ENCODE results near the gene SPATC1L. TPM values are rescaled to one million over a fixed set of nuclear protein-coding genes. Genes with fewer than 3 reads are reported as not detected.
"Not testable (repeated sequence)": the region's sequence is repeated elsewhere in the genome, so short reads cannot be mapped to it uniquely, and the experiment has no call there.

The SPATC1L gene
- total RNA-seq, 2 experiments from 2014 or later: 4.2 to 4.8 TPM

GRCh38 chr21:46189213-46189958 lies 5.1 kb upstream of the SPATC1L start:
- DNase-seq (peak; percentile 35), ATAC-seq (no peak)
- CTCF ChIA-PET: interaction anchor here (1.0 kb wide), 1 partner anchor 46 kb away, joined by 3 read pairs; no protein-coding TSS in a partner anchor
- Mint-ChIP-seq H3K27ac (no peak overlapping the region), H3K9me3 (ENCODE audit: low read depth) (no peaks in the 10 kb centered on the region), H3K4me3 (no peak overlapping the region), H3K27me3 (no peaks in the 10 kb centered on the region), H3K4me1 (peaks cover 16% of the 10 kb centered on the region), H3K36me3 (peaks cover 15% of the 10 kb centered on the region)

GRCh38 chr21:46188226-46189212 lies 4.3 kb upstream of the SPATC1L start:
- Mint-ChIP-seq H3K9me3 (ENCODE audit: low read depth) (no peaks in the 10 kb centered on the region), H3K27me3 (no peaks in the 10 kb centered on the region), H3K4me3 (no peak overlapping the region), H3K27ac (no peak overlapping the region), H3K36me3 (peaks cover 6% of the 10 kb centered on the region), H3K4me1 (peaks cover 16% of the 10 kb centered on the region)
- CTCF ChIA-PET: interaction anchor here (1.0 kb wide), 1 partner anchor 45 kb away, joined by 3 read pairs; no protein-coding TSS in a partner anchor
- DNase-seq (peak; percentile 40), ATAC-seq (no peak)

- peaks cover 16% of the 10 kb centered on the region for H3K4me1 Mint-ChIP-seq
- no peak for DNase-seq
- H3K27me3 Mint-ChIP-seq: no peaks in the 10 kb centered on the region
- H3K9me3 Mint-ChIP-seq (ENCODE audit: low read depth): no peaks in the 10 kb centered on the region
- H3K4me3 Mint-ChIP-seq: no peak overlapping the region
- peaks cover under 1% of the 10 kb centered on the region for H3K36me3 Mint-ChIP-seq
- H3K27ac Mint-ChIP-seq: no peak overlapping the region
- CTCF ChIA-PET: no interaction called here
- no peak for ATAC-seq
These were observed 3.6 kb upstream of the SPATC1L start for GRCh38 chr21:46187814-46188213.

- peaks cover 16% of the 10 kb centered on the region for H3K4me1 Mint-ChIP-seq
- ATAC-seq (no peak), DNase-seq (no peak)
- H3K4me3 Mint-ChIP-seq: no peak overlapping the region
- CTCF ChIA-PET: no interaction called here
- H3K36me3 Mint-ChIP-seq: no peaks in the 10 kb centered on the region
- H3K27ac Mint-ChIP-seq: no peak overlapping the region
- H3K27me3 Mint-ChIP-seq: no peaks in the 10 kb centered on the region
- no peaks in the 10 kb centered on the region for H3K9me3 Mint-ChIP-seq (ENCODE audit: low read depth)
These were observed 3.0 kb upstream of the SPATC1L start for GRCh38 chr21:46187261-46187660.

GRCh38 chr21:46185716-46186115 lies 1.5 kb upstream of the SPATC1L start:
- peak overlapping the region; percentile 76 for H3K4me3 Mint-ChIP-seq
- peaks cover 16% of the 10 kb centered on the region for H3K4me1 Mint-ChIP-seq
- no peaks in the 10 kb centered on the region for H3K27me3 Mint-ChIP-seq
- H3K36me3 Mint-ChIP-seq: no peaks in the 10 kb centered on the region
- no peak overlapping the region for H3K27ac Mint-ChIP-seq
- ATAC-seq: no peak
- H3K9me3 Mint-ChIP-seq (ENCODE audit: low read depth): no peaks in the 10 kb centered on the region
- no peak for DNase-seq
- CTCF ChIA-PET: interaction anchor here (1.0 to 1.4 kb wide), 2 partner anchors 32 to 42 kb away, joined by 3 to 4 read pairs; no protein-coding TSS in a partner anchor

- ATAC-seq (peak; percentile 78), DNase-seq (peak; percentile 88)
- H3K4me1 Mint-ChIP-seq: peaks cover 16% of the 10 kb centered on the region
- peak overlapping the region; percentile 83 for H3K27ac Mint-ChIP-seq
- no peaks in the 10 kb centered on the region for H3K27me3 Mint-ChIP-seq
- H3K9me3 Mint-ChIP-seq (ENCODE audit: low read depth): no peaks in the 10 kb centered on the region
- peak overlapping the region; percentile 76 for H3K4me3 Mint-ChIP-seq
- CTCF ChIA-PET: interaction anchor here (1.0 to 1.4 kb wide), 2 partner anchors 32 to 41 kb away, joined by 3 to 4 read pairs; no protein-coding TSS in a partner anchor
- no peaks in the 10 kb centered on the region for H3K36me3 Mint-ChIP-seq
These were observed 631 bp upstream of the SPATC1L start for GRCh38 chr21:46184625-46185555.

GRCh38 chr21:46183337-46183909 lies 836 bp downstream of the SPATC1L start:
- CTCF ChIA-PET: interaction anchor here (1.1 kb wide), 1 partner anchor 47 kb away, joined by 3 read pairs; no protein-coding TSS in a partner anchor
- H3K9me3 Mint-ChIP-seq (ENCODE audit: low read depth); H3K27ac Mint-ChIP-seq; ATAC-seq; DNase-seq; H3K27me3 Mint-ChIP-seq; H3K36me3 Mint-ChIP-seq: not testable (repeated sequence)
- Mint-ChIP-seq H3K4me1 (peaks cover 15% of the 10 kb centered on the region), H3K4me3 (peak overlapping the region; percentile 28)

GRCh38 chr21:46182548-46183336 lies 1.5 kb downstream of the SPATC1L start:
- H3K27me3 Mint-ChIP-seq: no peaks in the 10 kb centered on the region
- no peaks in the 10 kb centered on the region for H3K9me3 Mint-ChIP-seq (ENCODE audit: low read depth)
- peak overlapping the region; percentile 28 for H3K4me3 Mint-ChIP-seq
- no peaks in the 10 kb centered on the region for H3K36me3 Mint-ChIP-seq
- no peak overlapping the region for H3K27ac Mint-ChIP-seq
- CTCF ChIA-PET: interaction anchor here (1.1 kb wide), 1 partner anchor 48 kb away, joined by 3 read pairs; no protein-coding TSS in a partner anchor
- peaks cover 14% of the 10 kb centered on the region for H3K4me1 Mint-ChIP-seq
- DNase-seq (peak; percentile 40), ATAC-seq (no peak)

- Mint-ChIP-seq H3K4me3 (no peak overlapping the region), H3K27ac (no peak overlapping the region), H3K36me3 (no peaks in the 10 kb centered on the region), H3K4me1 (peaks cover 14% of the 10 kb centered on the region), H3K27me3 (peaks cover under 1% of the 10 kb centered on the region), H3K9me3 (ENCODE audit: low read depth) (no peaks in the 10 kb centered on the region)
- CTCF ChIA-PET: interaction anchor here (1.1 kb wide), 1 partner anchor 49 kb away, joined by 3 read pairs; no protein-coding TSS in a partner anchor
- peak; percentile 35 for DNase-seq
- no peak for ATAC-seq
These were observed 2.2 kb downstream of the SPATC1L start for GRCh38 chr21:46181953-46182547.

- peaks cover 14% of the 10 kb centered on the region for H3K4me1 Mint-ChIP-seq
- H3K4me3 Mint-ChIP-seq: no peak overlapping the region
- no peaks in the 10 kb centered on the region for H3K9me3 Mint-ChIP-seq (ENCODE audit: low read depth)
- no peak for ATAC-seq
- H3K36me3 Mint-ChIP-seq: no peaks in the 10 kb centered on the region
- peaks cover 6% of the 10 kb centered on the region for H3K27me3 Mint-ChIP-seq
- H3K27ac Mint-ChIP-seq: no peak overlapping the region
- DNase-seq: peak; percentile 34
- CTCF ChIA-PET: no interaction called here
These were observed 2.8 kb downstream of the SPATC1L start for GRCh38 chr21:46181436-46181835.

- peaks cover 11% of the 10 kb centered on the region for H3K27me3 Mint-ChIP-seq
- ATAC-seq: no peak
- CTCF ChIA-PET: no interaction called here
- no peaks in the 10 kb centered on the region for H3K9me3 Mint-ChIP-seq (ENCODE audit: low read depth)
- peaks cover 2% of the 10 kb centered on the region for H3K36me3 Mint-ChIP-seq
- peaks cover 11% of the 10 kb centered on the region for H3K4me1 Mint-ChIP-seq
- no peak overlapping the region for H3K4me3 Mint-ChIP-seq
- DNase-seq: peak; percentile 38
- no peak overlapping the region for H3K27ac Mint-ChIP-seq
These were observed 3.4 kb downstream of the SPATC1L start for GRCh38 chr21:46180778-46181391.
